Measurements from ENCODE around the gene TMEM63C.
A peak's percentile ranks its signal among the peaks of the same experiment; 100 is the strongest.

Gene TMEM63C

DNA sequence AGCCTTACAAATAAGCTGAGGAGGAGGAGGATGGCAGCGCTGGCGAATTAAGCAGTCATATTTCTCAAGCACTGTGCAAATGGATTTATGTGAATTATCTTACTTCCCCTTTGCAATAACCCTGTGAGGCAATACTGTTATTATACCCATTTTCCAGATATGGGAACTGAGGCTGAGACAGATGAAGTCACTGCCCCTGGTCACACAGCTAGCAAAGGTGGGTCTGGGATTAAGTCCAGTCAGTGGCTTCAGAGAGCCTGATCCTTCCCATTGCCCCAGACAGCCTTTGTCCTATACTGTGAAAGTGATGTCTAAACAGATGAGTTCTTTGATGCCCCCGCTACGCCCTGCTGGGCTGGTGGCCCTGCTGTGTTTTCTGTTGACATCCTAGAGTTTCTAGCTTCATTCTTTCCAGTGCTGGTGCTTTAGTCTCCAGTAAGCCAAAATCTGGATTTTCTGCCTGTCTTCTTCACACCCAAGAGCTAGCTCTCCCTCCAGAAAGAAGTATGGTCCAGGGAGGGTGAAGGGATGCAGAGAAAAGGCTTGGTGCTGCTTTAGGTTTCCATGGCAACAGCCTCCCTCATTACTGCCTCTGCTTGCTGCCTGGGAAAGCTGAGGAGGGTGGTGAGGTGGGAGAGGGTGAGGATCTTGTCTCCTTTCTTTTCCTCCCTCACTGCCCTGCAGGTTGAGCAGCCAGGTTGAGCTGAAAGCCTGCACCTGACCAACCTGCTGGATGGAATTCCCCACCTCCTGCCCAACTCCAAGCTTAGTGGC, 30.7 kb downstream of the TMEM63C start:
- peak in 16 of 42 donors; percentile 26 to 81 (median 51) for DNase-seq
- intact Hi-C loops (cut with DNase I) = loop anchor here (10.0 kb wide), 1 partner anchor 57 kb away; no protein-coding TSS in a partner anchor

- peak in 41 of 42 donors; percentile 29 to 83 (median 60) for DNase-seq
- intact Hi-C loops (cut with DNase I) = loop anchor here (10.0 kb wide), 1 partner anchor 58 kb away; no protein-coding TSS in a partner anchor
These were observed 31.5 kb downstream of the TMEM63C start for GRCh38 chr14:77212943-77213678.

- no peak for DNase-seq
- intact Hi-C loops (cut with DNase I) = loop anchor here (10.0 kb wide), 1 partner anchor 59 kb away; no protein-coding TSS in a partner anchor
These were observed 32.0 kb downstream of the TMEM63C start for GRCh38 chr14:77213679-77214016.

DNA sequence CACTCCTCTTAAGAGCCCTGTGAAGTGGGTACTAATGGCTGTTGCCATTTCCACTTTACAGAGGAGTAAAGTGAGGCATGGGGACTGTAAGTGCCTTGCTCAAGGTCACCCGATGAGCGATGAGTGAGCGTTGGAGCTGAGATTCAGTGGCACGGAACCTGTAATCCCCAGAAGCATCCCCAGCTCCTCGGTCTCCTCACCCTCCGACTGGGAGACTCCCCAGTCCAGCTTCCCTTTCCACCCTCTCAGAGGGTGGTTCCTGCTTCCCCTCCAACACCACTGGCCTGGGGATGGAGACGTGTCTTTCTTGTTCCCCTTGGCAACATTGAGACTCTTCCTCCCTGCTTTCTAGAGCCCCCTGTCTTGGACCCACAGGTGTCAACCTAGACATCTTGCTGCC, 32.6 kb downstream of the TMEM63C start:
- DNase-seq = no peak
- intact Hi-C loops (cut with DNase I) = loop anchor here (10.0 kb wide), 1 partner anchor 59 kb away; no protein-coding TSS in a partner anchor

- DNase-seq = no peak
- intact Hi-C loops (cut with DNase I) = loop anchor here (10.0 kb wide), 1 partner anchor 63 kb away; no protein-coding TSS in a partner anchor
These were observed 36.0 kb downstream of the TMEM63C start for GRCh38 chr14:77217551-77217950.

DNA sequence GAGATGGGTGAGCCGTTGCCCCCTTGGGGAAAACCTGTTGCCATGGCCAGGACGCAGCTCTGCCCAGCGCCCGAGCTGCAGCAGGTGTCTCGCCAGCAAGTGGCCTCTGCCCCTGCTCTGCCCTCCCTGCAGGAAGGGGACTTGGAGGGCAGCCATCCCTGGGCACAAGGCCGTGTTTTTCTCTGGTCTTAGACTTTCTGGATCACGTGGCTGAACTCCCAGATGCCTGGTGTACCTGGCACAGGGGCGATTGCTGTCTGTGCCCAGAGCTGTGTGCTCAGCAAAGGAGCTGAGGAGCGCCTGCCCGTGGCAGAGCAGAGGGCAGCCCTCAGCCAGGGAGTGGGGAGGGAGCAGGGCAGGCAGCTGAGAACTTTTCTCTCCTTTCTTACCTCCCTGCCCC, 38.0 kb downstream of the TMEM63C start:
- DNase-seq = peak in 17 of 42 donors; percentile 29 to 61 (median 41)
- intact Hi-C loops (cut with DNase I) = loop anchor here (10.0 kb wide), 1 partner anchor 65 kb away; no protein-coding TSS in a partner anchor

DNA sequence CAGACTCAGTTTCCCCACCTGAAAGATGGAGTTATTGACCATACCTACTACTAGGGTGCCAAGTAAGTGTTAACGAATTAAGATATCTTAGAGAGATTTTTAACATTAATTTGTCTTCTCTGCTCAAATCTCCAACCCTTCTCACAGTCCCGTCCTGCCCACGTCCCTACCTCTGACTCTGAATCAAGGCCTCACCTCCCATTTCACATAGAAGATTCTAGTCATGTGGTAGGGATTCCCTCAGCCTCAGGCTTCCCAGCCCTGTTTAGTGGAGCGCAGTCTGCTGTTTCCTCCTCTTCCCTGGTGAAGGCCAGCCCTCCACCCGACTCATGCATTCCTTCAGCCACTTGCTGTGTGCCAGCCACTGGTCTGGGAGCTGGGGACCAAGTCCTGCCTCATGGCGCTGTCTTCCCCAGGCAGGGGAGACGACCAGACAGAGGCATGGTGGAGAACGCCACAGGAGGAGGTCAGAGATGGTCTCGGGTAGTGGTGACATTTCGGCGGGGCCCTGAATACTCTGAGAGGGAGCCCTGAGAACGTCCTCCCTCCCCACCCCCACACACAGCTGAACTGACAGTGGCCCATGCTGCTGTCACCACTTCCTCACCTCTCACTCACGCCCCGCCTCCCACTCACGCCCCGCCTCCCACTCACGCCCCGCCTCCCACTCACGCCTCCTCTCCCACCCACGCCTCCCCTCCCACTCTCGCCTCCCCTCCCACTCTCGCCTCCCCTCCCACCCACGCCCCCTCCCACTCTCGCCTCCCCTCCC, 38.8 kb downstream of the TMEM63C start:
- intact Hi-C loops (cut with DNase I) = no loop called here
- DNase-seq = peak in 20 of 42 donors; percentile 25 to 82 (median 44)

DNA sequence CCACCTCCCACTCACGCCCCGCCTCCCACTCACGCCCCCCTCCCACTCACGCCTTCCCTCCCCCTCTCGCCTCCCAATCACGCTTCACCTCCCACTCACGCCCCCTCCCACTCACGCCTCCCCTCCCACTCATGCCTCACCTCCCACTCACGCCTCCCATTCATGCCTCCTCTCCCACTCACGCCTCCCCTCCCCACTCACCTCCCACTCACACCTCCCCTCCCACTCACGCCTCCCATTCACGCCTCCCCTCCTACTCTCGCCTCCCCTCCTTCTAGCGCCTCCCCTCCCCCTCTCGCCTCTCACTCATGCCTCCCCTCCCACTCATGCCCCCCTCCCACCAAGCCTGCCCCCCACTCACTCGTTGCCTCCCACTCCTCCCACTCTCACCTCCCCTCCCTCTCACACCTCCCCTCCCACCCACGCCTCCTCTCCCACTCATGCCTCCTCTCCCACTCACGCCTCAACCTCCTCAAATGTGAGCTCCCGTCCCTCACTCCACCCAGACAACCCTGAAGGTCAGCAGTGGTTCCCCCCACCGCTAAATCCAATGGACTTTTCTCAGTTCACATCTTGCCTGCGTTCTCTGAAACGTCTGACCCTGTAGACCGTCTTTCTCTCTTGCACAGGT, 39.8 kb downstream of the TMEM63C start:
- intact Hi-C loops (cut with DNase I) = no loop called here
- DNase-seq = no peak

- intact Hi-C loops (cut with DNase I) = no loop called here
- DNase-seq = no peak
These were observed 41.1 kb downstream of the TMEM63C start for GRCh38 chr14:77222546-77223225.

GRCh38 chr14:77224212-77224611, 42.6 kb downstream of the TMEM63C start:
- intact Hi-C loops (cut with DNase I) = no loop called here
- no peak for DNase-seq

- intact Hi-C loops (cut with DNase I) = no loop called here
- no peak for DNase-seq
These were observed 43.7 kb downstream of the TMEM63C start for GRCh38 chr14:77225254-77225653.

- intact Hi-C loops (cut with DNase I) = no loop called here
- DNase-seq = no peak
These were observed 44.4 kb downstream of the TMEM63C start for GRCh38 chr14:77225892-77226557.

GRCh38 chr14:77228056-77228455, 46.5 kb downstream of the TMEM63C start:
- intact Hi-C loops (cut with DNase I) = no loop called here

GRCh38 chr14:77230914-77231313, 49.3 kb downstream of the TMEM63C start:
- no peak for DNase-seq
- intact Hi-C loops (cut with DNase I) = no loop called here

More at GRCh38 chr14:77228056-77228455, 46.5 kb downstream of the TMEM63C start:
- DNase-seq = no peak

- DNase-seq = no peak
- intact Hi-C loops (cut with DNase I) = no loop called here
These were observed 50.1 kb downstream of the TMEM63C start for GRCh38 chr14:77231721-77232120.

GRCh38 chr14:77236814-77237213, 55.2 kb downstream of the TMEM63C start:
- intact Hi-C loops (cut with DNase I) = no loop called here

DNA sequence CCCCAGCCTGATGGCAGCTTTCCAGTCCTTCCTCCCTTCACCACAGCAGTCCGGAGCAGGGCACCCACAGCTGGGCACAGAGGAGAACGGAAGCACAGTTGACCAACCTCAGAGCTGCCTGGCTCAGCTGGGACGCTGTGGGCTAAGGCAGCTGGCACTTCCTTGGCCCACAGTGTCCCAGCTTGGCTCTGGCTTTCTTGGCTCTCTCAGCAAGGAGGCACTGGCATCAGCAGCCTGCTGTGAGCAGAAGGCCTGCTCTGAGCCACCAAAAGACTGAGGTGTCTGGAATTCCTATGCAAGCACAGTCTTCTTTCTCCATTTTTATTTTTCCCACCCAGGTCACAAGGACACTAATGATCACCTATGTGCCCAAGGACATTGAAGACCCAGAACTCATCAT, 56.8 kb downstream of the TMEM63C start:
- intact Hi-C loops (cut with DNase I) = no loop called here

More at GRCh38 chr14:77236814-77237213, 55.2 kb downstream of the TMEM63C start:
- DNase-seq = no peak

GRCh38 chr14:77238996-77239395, 57.4 kb downstream of the TMEM63C start:
- intact Hi-C loops (cut with DNase I) = no loop called here
- peak in 36 of 42 donors; percentile 13 to 82 (median 52) for DNase-seq

More for the DNA sequence above, 56.8 kb downstream of the TMEM63C start:
- DNase-seq = peak in 8 of 42 donors; percentile 17 to 42 (median 29)

Data from head of caudate nucleus (tissue), 42 donors.